Vagina (tissue), 2 donors: ENCODE measurements around the gene NAA80.
"Not testable (repeated sequence)": the region's sequence is repeated elsewhere in the genome, so short reads cannot be mapped to it uniquely, and the experiment has no call there.

Source experiments
- POLR2A ChIP-seq, 2 donors: fragments of 450-650 bp; IDR thresholded peaks; one replicate each; pipeline ENCODE4 v1.6.1; 2017; ENCODE audit warnings: antibody characterized with exemption in 2 of 2, mild to moderate bottlenecking in 2 of 2, moderate library complexity in 2 of 2
- POLR2AphosphoS5 ChIP-seq, 2 donors: sonication (generic); formaldehyde crosslinking; IDR thresholded peaks; one replicate each; pipeline ENCODE4 v1.9.0; 2017; ENCODE audit warnings: antibody characterized with exemption in 2 of 2, mild to moderate bottlenecking in 2 of 2, low read depth in 1 of 2; ENCODE audit not compliant: insufficient read depth in 1 of 2
- TF ChIP-seq, protein P1 (sequence below), 3 experiments: fragments of 450-650 bp in 2 of 3; fragments of 200-600 bp in 1 of 3; sonication (generic) in 1 of 3; IDR thresholded peaks; one replicate each; pipeline ENCODE4 v1.5.1; 2017 to 2019; ENCODE audit warnings: antibody characterized with exemption in 3 of 3, mild to moderate bottlenecking in 2 of 3, moderate library complexity in 2 of 3

DNA sequence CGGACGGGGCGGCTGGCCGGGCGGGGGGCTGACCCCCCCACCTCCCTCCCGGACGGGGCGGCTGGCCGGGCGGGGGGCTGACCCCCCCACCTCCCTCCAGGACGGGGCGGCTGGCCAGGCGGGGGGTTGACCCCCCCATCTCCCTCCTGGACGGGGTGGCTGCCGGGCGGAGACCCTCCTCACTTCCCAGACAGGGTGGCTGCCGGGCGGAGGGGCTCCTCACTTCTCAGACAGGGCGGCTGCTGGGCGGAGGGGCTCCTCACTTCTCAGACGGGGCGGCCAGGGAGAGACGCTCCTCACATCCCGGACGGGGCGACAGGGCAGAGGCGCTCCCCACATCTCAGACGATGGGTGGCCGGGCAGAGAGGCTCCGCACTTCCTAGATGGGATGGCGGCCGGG lies 12.8 kb upstream of the NAA80 start:
- not testable (repeated sequence) for TF ChIP-seq POLR2A (IDR thresholded peaks at IDR 0.05); POLR2AphosphoS5 (IDR thresholded peaks at IDR 0.05; ENCODE audit: insufficient read depth in 1 of 2, low read depth in 1 of 2)
- TF ChIP-seq, protein P1, sequence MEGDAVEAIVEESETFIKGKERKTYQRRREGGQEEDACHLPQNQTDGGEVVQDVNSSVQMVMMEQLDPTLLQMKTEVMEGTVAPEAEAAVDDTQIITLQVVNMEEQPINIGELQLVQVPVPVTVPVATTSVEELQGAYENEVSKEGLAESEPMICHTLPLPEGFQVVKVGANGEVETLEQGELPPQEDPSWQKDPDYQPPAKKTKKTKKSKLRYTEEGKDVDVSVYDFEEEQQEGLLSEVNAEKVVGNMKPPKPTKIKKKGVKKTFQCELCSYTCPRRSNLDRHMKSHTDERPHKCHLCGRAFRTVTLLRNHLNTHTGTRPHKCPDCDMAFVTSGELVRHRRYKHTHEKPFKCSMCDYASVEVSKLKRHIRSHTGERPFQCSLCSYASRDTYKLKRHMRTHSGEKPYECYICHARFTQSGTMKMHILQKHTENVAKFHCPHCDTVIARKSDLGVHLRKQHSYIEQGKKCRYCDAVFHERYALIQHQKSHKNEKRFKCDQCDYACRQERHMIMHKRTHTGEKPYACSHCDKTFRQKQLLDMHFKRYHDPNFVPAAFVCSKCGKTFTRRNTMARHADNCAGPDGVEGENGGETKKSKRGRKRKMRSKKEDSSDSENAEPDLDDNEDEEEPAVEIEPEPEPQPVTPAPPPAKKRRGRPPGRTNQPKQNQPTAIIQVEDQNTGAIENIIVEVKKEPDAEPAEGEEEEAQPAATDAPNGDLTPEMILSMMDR (IDR thresholded peaks at IDR 0.05) = not testable (repeated sequence)
